Measurements from ENCODE around the gene GLRX. TPM values are rescaled to one million over a fixed set of nuclear protein-coding genes. Genes with fewer than 3 reads are reported as not detected.

The GLRX gene
- total and polyA plus RNA-seq, 12 donors = 51.6 to 156 (median 111) TPM

- no peak for TF ChIP-seq CTCF (IDR thresholded peaks at IDR 0.05)
- Histone ChIP-seq H3K4me3 (no peak overlapping the region), H3K27ac (no peak overlapping the region), H3K4me1 (peaks cover 0 to 12% (median 0%) of the 10 kb centered on the region in 9 donors), H3K27me3 (no peaks in the 10 kb centered on the region), H3K36me3 (peaks cover 0 to 82% (median 7%) of the 10 kb centered on the region in 9 donors), H3K9me3 (no peaks in the 10 kb centered on the region)
- 51 to 55% methylated on average over 3 of the region's 3 CpGs for WGBS, 2 donors
- intact Hi-C loops (cut with DNase I) = no loop called here
- DNase-seq = no peak
- ATAC-seq = no peak
These were observed 28.4 kb downstream of the GLRX start for GRCh38 chr5:95794070-95794516.

- H3K4me3 ChIP-seq = no peak overlapping the region
- DNase-seq (no peak), ATAC-seq (no peak)
- H3K27me3 ChIP-seq = no peaks in the 10 kb centered on the region
- H3K36me3 ChIP-seq = peaks cover 0 to 90% (median 19%) of the 10 kb centered on the region in 9 donors
- WGBS, 2 donors = 76 to 81% methylated on average over 6 of the region's 6 CpGs
- no peak overlapping the region for H3K27ac ChIP-seq
- intact Hi-C loops (cut with DNase I) = loop anchor here in 1 of 10 donors (2.0 kb wide), 1 partner anchor 15 kb away; no protein-coding TSS in a partner anchor
- peaks cover 0 to 8% (median 0%) of the 10 kb centered on the region in 9 donors for H3K4me1 ChIP-seq
- H3K9me3 ChIP-seq = no peaks in the 10 kb centered on the region
- TF ChIP-seq CTCF (IDR thresholded peaks at IDR 0.05) = no peak
These were observed 30.8 kb downstream of the GLRX start for GRCh38 chr5:95791751-95792150.

GRCh38 chr5:95788493-95788892 lies 34.0 kb downstream of the GLRX start:
- intact Hi-C loops (cut with DNase I) = loop anchor here in 3 of 10 donors (10.0 kb wide), 2 partner anchors 144 to 546 kb away; partner anchors contain the start of gene RFESD (in 1 of the 3)
- Histone ChIP-seq H3K4me1 (peaks cover 0 to 32% (median 12%) of the 10 kb centered on the region in 9 donors), H3K4me3 (no peak overlapping the region), H3K27ac (no peak overlapping the region), H3K36me3 (peaks cover 0 to 85% (median 19%) of the 10 kb centered on the region in 9 donors), H3K27me3 (no peaks in the 10 kb centered on the region), H3K9me3 (no peaks in the 10 kb centered on the region)
- ATAC-seq (no peak), DNase-seq (no peak)
- 89 to 92% methylated on average over 8 of the region's 8 CpGs for WGBS, 2 donors
- TF ChIP-seq CTCF (IDR thresholded peaks at IDR 0.05) = no peak

GRCh38 chr5:95786821-95787418 lies 35.6 kb downstream of the GLRX start:
- H3K27ac ChIP-seq = peak overlapping the region in 4 of 10 donors; percentile 2 to 36 (median 14)
- no peaks in the 10 kb centered on the region for H3K27me3 ChIP-seq
- WGBS, 2 donors = 78 to 82% methylated on average over 3 of the region's 3 CpGs

More at GRCh38 chr5:95786821-95787418, 35.6 kb downstream of the GLRX start:
- Histone ChIP-seq H3K4me1 (peaks cover 0 to 30% (median 12%) of the 10 kb centered on the region in 9 donors), H3K36me3 (peaks cover 0 to 75% (median 19%) of the 10 kb centered on the region in 9 donors), H3K9me3 (no peaks in the 10 kb centered on the region), H3K4me3 (no peak overlapping the region)
- no peak for TF ChIP-seq CTCF (IDR thresholded peaks at IDR 0.05)
- intact Hi-C loops (cut with DNase I) = loop anchor here in 3 of 10 donors (10.0 kb wide), 2 partner anchors 142 to 548 kb away; partner anchors contain the start of gene RFESD (in 1 of the 3)
- ATAC-seq (no peak), DNase-seq (no peak)
